HepG2 (cell line): ENCODE data around the gene CPPED1. TPM values are rescaled to one million over a fixed set of nuclear protein-coding genes. Genes with fewer than 3 reads are reported as not detected.

Experiments used
- ATAC-seq: fragments of 200-7000 bp; cut with Tn5 transposase; 3 replicates; pipeline ENCODE4 v1.9.1; 2020; ENCODE audit warnings: mild to moderate bottlenecking, moderate library complexity
- BruUV-seq: library from RNA; stranded (reverse); fragments of 400-500 nt; replicated peaks from 2 replicates; lab custom pipeline; 2021; lab: Mats Ljungman, UMichigan
- CTCF ChIA-PET: fragments of 300-600 bp; formaldehyde crosslinking; extraction: SDS; loops from one replicate; lab custom pipeline; 2021; ENCODE audit warnings: low total read pairs, inconsistent platforms, low intra/inter-chr PET ratio; lab: Yijun Ruan, JAX
- POLR2A ChIA-PET: fragments of 350-600 bp; sonication (Branson Sonifier 250); formaldehyde crosslinking; loops from one replicate; lab custom pipeline; 2020; ENCODE audit warnings: antibody characterized with exemption, inconsistent platforms; lab: Yijun Ruan, JAX
- DNase-seq: peaks from one replicate; pipeline ENCODE4 v3.0.0-alpha.2; 2015; ENCODE audit warnings: low spot score
- FAIRE-seq: peaks from 3 replicates; lab custom pipeline; 2011; peaks lifted over from hg19 to GRCh38; lab: Jason Lieb, UNC
- H2AFZ ChIP-seq: one replicate; pipeline ENCODE4 v1.6.1; 2011; ENCODE audit warnings: low read length, inconsistent platforms
- H3K27ac ChIP-seq: fragments of 300-600 bp; 3 replicates; pipeline ENCODE4 v1.8.0; 2011; ENCODE audit warnings: mixed run types, mild to moderate bottlenecking, mixed read lengths, low read length, inconsistent platforms; ENCODE audit not compliant: insufficient read depth; ENCODE audit errors: extremely low read length
- H3K27me3 ChIP-seq, 2 experiments: fragments of 200-600 bp in 1 of 2; 2 replicates in 1 of 2; 3 replicates in 1 of 2; pipeline versions ENCODE4 v1.6.0 to v1.8.0; 2011; ENCODE audit warnings: low read length in 2 of 2, mild to moderate bottlenecking in 2 of 2, moderate library complexity in 2 of 2, inconsistent platforms in 1 of 2; ENCODE audit not compliant: insufficient read depth in 2 of 2, control insufficient read depth in 1 of 2
- H3K36me3 ChIP-seq, 2 experiments: fragments of 200-600 bp in 1 of 2; replicated peaks in 1 of 2; 2 replicates in 1 of 2; 3 replicates in 1 of 2; pipeline versions ENCODE4 v1.5.1 to v1.8.0; 2011; ENCODE audit warnings: low read length in 2 of 2, inconsistent platforms in 1 of 2; ENCODE audit not compliant: insufficient read depth in 2 of 2, control insufficient read depth in 1 of 2
- H3K4me1 ChIP-seq: 2 replicates; pipeline ENCODE4 v1.5.1; 2012; ENCODE audit warnings: low read length, inconsistent platforms; ENCODE audit not compliant: insufficient read depth
- H3K4me2 ChIP-seq: 2 replicates; pipeline ENCODE4 v1.6.0; 2011; ENCODE audit warnings: low read depth, low read length, inconsistent platforms
- H3K4me3 ChIP-seq, 3 experiments: fragments of 200-600 bp in 1 of 3; sonication (generic), shearing (Covaris generic) in 1 of 3; replicated peaks in 1 of 3; 2 replicates each; pipeline ENCODE4 v1.5.1; 2011 to 2016; ENCODE audit warnings: low read length in 3 of 3, inconsistent platforms in 2 of 3, low read depth in 2 of 3, mild to moderate bottlenecking in 2 of 3, control low read depth in 1 of 3, mixed read lengths in 1 of 3; ENCODE audit not compliant: insufficient read depth in 1 of 3
- H3K79me2 ChIP-seq: one replicate; pipeline ENCODE4 v1.6.1; 2011; ENCODE audit warnings: low read length, inconsistent platforms; ENCODE audit not compliant: insufficient read depth
- H3K9ac ChIP-seq: 2 replicates; pipeline ENCODE4 v1.6.0; 2011; ENCODE audit warnings: mild to moderate bottlenecking, low read depth, low read length, inconsistent platforms; ENCODE audit not compliant: insufficient read depth
- H3K9me3 ChIP-seq: 2 replicates; pipeline ENCODE4 v1.5.1; 2012; ENCODE audit warnings: mild to moderate bottlenecking, low read length
- H4K20me1 ChIP-seq: 2 replicates; pipeline ENCODE4 v1.6.0; 2011; ENCODE audit warnings: inconsistent platforms, mild to moderate bottlenecking, low read length, moderate library complexity; ENCODE audit not compliant: insufficient read depth
- CBX5 ChIP-seq: sonication (generic); formaldehyde crosslinking; IDR thresholded peaks from 2 replicates; pipeline ENCODE4 v1.4.0; 2020; ENCODE audit warnings: missing genetic modification reagents, borderline replicate concordance
- NFE2L1 ChIP-seq: sonication (generic); formaldehyde crosslinking; IDR thresholded peaks from 2 replicates; pipeline ENCODE4 v1.4.0; 2020; ENCODE audit warnings: missing genetic modification reagents, mild to moderate bottlenecking, borderline replicate concordance
- PHF20 ChIP-seq: sonication (generic); formaldehyde crosslinking; IDR thresholded peaks from 2 replicates; pipeline ENCODE4 v1.5.0; 2020; ENCODE audit warnings: mild to moderate bottlenecking, missing genetic modification reagents
- SMYD3 ChIP-seq: sonication (generic); formaldehyde crosslinking; IDR thresholded peaks from 2 replicates; pipeline ENCODE4 v1.8.1; 2023; ENCODE audit warnings: mild to moderate bottlenecking, missing genetic modification reagents
- ZBTB33 ChIP-seq: sonication (generic); formaldehyde crosslinking; IDR thresholded peaks from 2 replicates; pipeline ENCODE4 v1.4.0; 2020; ENCODE audit warnings: missing genetic modification reagents
- ZNF75D ChIP-seq: sonication (generic); formaldehyde crosslinking; IDR thresholded peaks from 2 replicates; pipeline ENCODE4 v1.8.1; 2023; ENCODE audit warnings: missing genetic modification reagents, mild to moderate bottlenecking, borderline replicate concordance
- WGBS: methylation state at CpG from one replicate; pipeline ENCODE4 v1.1.6; 2017; ENCODE audit warnings: low lambda C conversion rate; 5-methylcytosine and 5-hydroxymethylcytosine counted together
- in situ Hi-C: cut with HindIII; loops from 2 replicates; pipeline ENCODE4 v1.10.0; 2017; ENCODE audit warnings: low pct_unique_long_range_greater_than_20kb; ENCODE audit not compliant: extremely low pct_ligation_motif_present
- intact Hi-C: fragments of 100-400 bp; cut with micrococcal nuclease; formaldehyde crosslinking; loops from one replicate; pipeline ENCODE4 v1.10.0; 2022; ENCODE audit not compliant: unreplicated experiment
- polyA plus RNA-seq, 8 experiments: library from polyadenylated mRNA; depleted of rRNA in 3 of 8; stranded (reverse) in 7 of 8; unstranded in 1 of 8; fragments of >200 nt; fragmentation: Illumina TruSeq in 4 of 8; extraction: Trizol in 4 of 8; gene quantifications; 2 replicates each; pipeline versions ENCODE4 v1.2.1 to v1.2.3, GENCODE V29; 2011 to 2016; ENCODE audit warnings: low read depth in 4 of 8, missing spikeins in 1 of 8, mixed read lengths in 1 of 8; ENCODE audit not compliant: insufficient read depth in 1 of 8
- total RNA-seq, 5 experiments: library from RNA; depleted of rRNA; stranded (reverse); fragments of >200 nt; fragmentation: Illumina TruSeq; extraction: Trizol; gene quantifications; 2 replicates each; pipeline ENCODE4 v1.2.3, GENCODE V29; 2016; ENCODE audit warnings: low read depth in 1 of 5

CPPED1 gene
- total and polyA plus RNA-seq, 2 of the 13 experiments (the other 11 are each of a cell fraction or from before 2014, with no cell fraction given) = 66.6 to 71.3 TPM

GRCh38 chr16:12680531-12680930 is 123.2 kb downstream of the CPPED1 start:
- no TSS peak for BruUV-seq
- CTCF ChIA-PET = no interaction called here

More at GRCh38 chr16:12680531-12680930, 123.2 kb downstream of the CPPED1 start:
- WGBS = 100% methylated on average over 2 of the region's 2 CpGs
- H3K36me3 ChIP-seq = peaks cover 12 to 35% of the 10 kb centered on the region in 2 experiments; a peak in 4 of 5 replicates
- no peaks in the 10 kb centered on the region for H3K27me3 ChIP-seq
- in situ Hi-C loops = no loop called here
- 0 out of 2 replicates have a peak, but pooled peaks have one; percentile 55 for TF ChIP-seq ZNF75D (CRISPR knock-in tag)
- no peak for TF ChIP-seq NFE2L1 (CRISPR knock-in tag)
- 0 out of 2 replicates have a peak, but pooled peaks have one; percentile 15 for TF ChIP-seq CBX5 (CRISPR knock-in tag)
- no peak for TF ChIP-seq PHF20 (CRISPR knock-in tag)
- no peak for TF ChIP-seq SMYD3 (CRISPR knock-in tag)
- peak; percentile 76 for TF ChIP-seq ZBTB33 (CRISPR knock-in tag)
- ATAC-seq (peak; percentile 24; the same call in 1 of the 3 replicates), FAIRE-seq (no peak), DNase-seq (no peak)
- H3K4me1 ChIP-seq = peaks cover 37% of the 10 kb centered on the region
- POLR2A ChIA-PET = no interaction called here
- peak overlapping the region; percentile 1 for H3K27ac ChIP-seq
- intact Hi-C loops = no loop called here
- no peaks in the 10 kb centered on the region for H4K20me1 ChIP-seq
- no peak overlapping the region for H2AFZ ChIP-seq
- no peak overlapping the region for H3K4me2 ChIP-seq
- H3K4me3 ChIP-seq = no peak overlapping the region
- no peaks in the 10 kb centered on the region for H3K79me2 ChIP-seq
- no peaks in the 10 kb centered on the region for H3K9me3 ChIP-seq
- no peak overlapping the region for H3K9ac ChIP-seq
